Gastroesophageal sphincter (tissue), 3 donors: ENCODE measurements around the gene USF3.

Experiments
- EP300 ChIP-seq: sonication (generic); formaldehyde crosslinking; IDR thresholded peaks from one replicate; pipeline ENCODE4 v1.6.1; 2017; ENCODE audit warnings: antibody characterized with exemption, mild to moderate bottlenecking
- POLR2A ChIP-seq, 2 donors: fragments of 450-650 bp; IDR thresholded peaks; one replicate each; pipeline ENCODE4 v1.6.1; 2017; ENCODE audit warnings: antibody characterized with exemption in 2 of 2, mild to moderate bottlenecking in 2 of 2, moderate library complexity in 1 of 2
- POLR2AphosphoS5 ChIP-seq: sonication (generic); formaldehyde crosslinking; IDR thresholded peaks from one replicate; pipeline ENCODE4 v1.6.1; 2017; ENCODE audit warnings: antibody characterized with exemption
- TF ChIP-seq, protein P1 (sequence below), 4 experiments: fragments of 200-600 bp in 2 of 4; fragments of 450-650 bp in 2 of 4; sonication (generic) in 1 of 4; IDR thresholded peaks; one replicate each; pipeline ENCODE4 v1.5.1; 2017 to 2019; ENCODE audit warnings: antibody characterized with exemption in 4 of 4, mild to moderate bottlenecking in 2 of 4, moderate library complexity in 2 of 4

- TF ChIP-seq EP300 (no peak), POLR2A (IDR thresholded peaks at IDR 0.05) (no peak), POLR2AphosphoS5 (no peak)
- TF ChIP-seq, protein P1, sequence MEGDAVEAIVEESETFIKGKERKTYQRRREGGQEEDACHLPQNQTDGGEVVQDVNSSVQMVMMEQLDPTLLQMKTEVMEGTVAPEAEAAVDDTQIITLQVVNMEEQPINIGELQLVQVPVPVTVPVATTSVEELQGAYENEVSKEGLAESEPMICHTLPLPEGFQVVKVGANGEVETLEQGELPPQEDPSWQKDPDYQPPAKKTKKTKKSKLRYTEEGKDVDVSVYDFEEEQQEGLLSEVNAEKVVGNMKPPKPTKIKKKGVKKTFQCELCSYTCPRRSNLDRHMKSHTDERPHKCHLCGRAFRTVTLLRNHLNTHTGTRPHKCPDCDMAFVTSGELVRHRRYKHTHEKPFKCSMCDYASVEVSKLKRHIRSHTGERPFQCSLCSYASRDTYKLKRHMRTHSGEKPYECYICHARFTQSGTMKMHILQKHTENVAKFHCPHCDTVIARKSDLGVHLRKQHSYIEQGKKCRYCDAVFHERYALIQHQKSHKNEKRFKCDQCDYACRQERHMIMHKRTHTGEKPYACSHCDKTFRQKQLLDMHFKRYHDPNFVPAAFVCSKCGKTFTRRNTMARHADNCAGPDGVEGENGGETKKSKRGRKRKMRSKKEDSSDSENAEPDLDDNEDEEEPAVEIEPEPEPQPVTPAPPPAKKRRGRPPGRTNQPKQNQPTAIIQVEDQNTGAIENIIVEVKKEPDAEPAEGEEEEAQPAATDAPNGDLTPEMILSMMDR (IDR thresholded peaks at IDR 0.05) = no peak
Observed at GRCh38 chr3:113658107-113658506, 38.3 kb downstream of the USF3 start.
